H1 (cell line): ENCODE results near the gene CMPK2. TPM values are rescaled to one million over a fixed set of nuclear protein-coding genes. Genes with fewer than 3 reads are reported as not detected.

ENCODE experiments used
- CTCF ChIA-PET: fragments of 300-600 bp; sonication (Branson Sonifier 250); formaldehyde crosslinking; loops from one replicate; lab custom pipeline; 2021; ENCODE audit not compliant: partially characterized antibody; lab: Charles Lee
- POLR2A ChIA-PET: fragments of 300-600 bp; sonication (Branson Sonifier 250); formaldehyde crosslinking; loops from one replicate; lab custom pipeline; 2021; ENCODE audit warnings: inconsistent platforms; ENCODE audit not compliant: partially characterized antibody; lab: Charles Lee
- DNase-seq, 2 experiments: peaks; one replicate each; pipeline versions ENCODE4 v3.0.0 to v3.0.0-alpha.2; 2010 to 2022; ENCODE audit warnings: low spot score in 2 of 2, low read depth in 1 of 2, mixed read lengths in 1 of 2
- FAIRE-seq: peaks from 2 replicates; lab custom pipeline; 2011; peaks lifted over from hg19 to GRCh38; lab: Jason Lieb, UNC
- H2AFZ ChIP-seq: 2 replicates; pipeline ENCODE4 v1.8.1; 2012; ENCODE audit warnings: low read length, inconsistent platforms
- H2AK5ac ChIP-seq: 2 replicates; pipeline ENCODE4 v1.6.1; 2013; ENCODE audit warnings: low read depth, low read length
- H2BK120ac ChIP-seq: replicated peaks from 2 replicates; pipeline ENCODE3; 2013; ENCODE audit warnings: low read depth, low read length, inconsistent platforms
- H2BK12ac ChIP-seq: 2 replicates; pipeline ENCODE4 v1.6.1; 2013; ENCODE audit warnings: low read depth, low read length
- H2BK15ac ChIP-seq: 2 replicates; pipeline ENCODE4 v1.6.1; 2013; ENCODE audit warnings: low read length
- H2BK20ac ChIP-seq: 2 replicates; pipeline ENCODE4 v1.6.1; 2013; ENCODE audit warnings: low read length
- H2BK5ac ChIP-seq: 2 replicates; pipeline ENCODE4 v1.6.1; 2013; ENCODE audit warnings: low read depth, low read length
- H3K14ac ChIP-seq: 2 replicates; pipeline ENCODE4 v1.6.1; 2013; ENCODE audit warnings: inconsistent platforms; ENCODE audit not compliant: insufficient read length
- H3K18ac ChIP-seq: 2 replicates; pipeline ENCODE4 v1.6.1; 2013; ENCODE audit warnings: low read length; ENCODE audit errors: extremely low read depth
- H3K23ac ChIP-seq: 2 replicates; pipeline ENCODE4 v1.6.1; 2013; ENCODE audit warnings: inconsistent platforms; ENCODE audit not compliant: insufficient read length
- H3K23me2 ChIP-seq: 2 replicates; pipeline ENCODE4 v1.6.1; 2013; ENCODE audit warnings: low read depth, low read length
- H3K27ac ChIP-seq: 2 replicates; pipeline ENCODE4 v1.6.1; 2011; ENCODE audit warnings: low read depth, low read length, inconsistent platforms
- H3K27me3 ChIP-seq, 4 experiments: replicated peaks in 1 of 4; 1 replicate in 1 of 4; 2 replicates in 3 of 4; pipeline versions ENCODE4 v1.6.1 to v1.8.1; 2011 to 2013; ENCODE audit warnings: low read length in 3 of 4, mild to moderate bottlenecking in 3 of 4, inconsistent platforms in 2 of 4, mixed read lengths in 2 of 4, moderate library complexity in 1 of 4; ENCODE audit not compliant: control insufficient read depth in 3 of 4, insufficient read depth in 3 of 4; ENCODE audit errors: extremely low read depth in 1 of 4
- H3K36me3 ChIP-seq, 4 experiments: 2 replicates each; pipeline versions ENCODE4 v1.6.1 to v1.8.1; 2011 to 2013; ENCODE audit warnings: mild to moderate bottlenecking in 4 of 4, low read length in 3 of 4, moderate library complexity in 2 of 4, control low read depth in 1 of 4, inconsistent platforms in 1 of 4; ENCODE audit not compliant: insufficient read depth in 4 of 4, control insufficient read depth in 2 of 4
- H3K4ac ChIP-seq: replicated peaks from 2 replicates; pipeline ENCODE3; 2013; ENCODE audit warnings: low read length, low read depth, mixed read lengths, inconsistent platforms; ENCODE audit not compliant: insufficient read length
- H3K4me1 ChIP-seq, 4 experiments: replicated peaks in 1 of 4; 1 replicate in 1 of 4; 2 replicates in 3 of 4; pipeline versions ENCODE4 v1.6.1 to v1.8.1; 2011 to 2013; ENCODE audit warnings: low read length in 3 of 4, inconsistent platforms in 2 of 4, mixed read lengths in 1 of 4; ENCODE audit not compliant: insufficient read depth in 4 of 4, control insufficient read depth in 3 of 4
- H3K4me2 ChIP-seq, 2 experiments: 2 replicates each; pipeline versions ENCODE4 v1.6.1 to v1.8.1; 2011 to 2013; ENCODE audit warnings: low read depth in 2 of 2, low read length in 2 of 2, control low read depth in 1 of 2, inconsistent platforms in 1 of 2, mild to moderate bottlenecking in 1 of 2; ENCODE audit not compliant: insufficient read depth in 1 of 2
- H3K4me3 ChIP-seq, 4 experiments: fragments of 200-600, 300-600 bp in 1 of 4; sonication (generic), shearing (Covaris generic), sonication (Bioruptor Twin) in 1 of 4; 2 replicates each; pipeline versions ENCODE4 v1.5.1 to v1.8.1; 2011 to 2016; ENCODE audit warnings: low read length in 4 of 4, low read depth in 3 of 4, control low read depth in 2 of 4, inconsistent platforms in 2 of 4, mild to moderate bottlenecking in 2 of 4, mixed read lengths in 1 of 4, moderate library complexity in 1 of 4; ENCODE audit not compliant: insufficient read depth in 2 of 4; ENCODE audit errors: extremely low read depth in 1 of 4
- H3K56ac ChIP-seq: replicated peaks from 2 replicates; pipeline ENCODE3; 2013; ENCODE audit warnings: low read depth, mild to moderate bottlenecking, mixed read lengths, low read length, inconsistent platforms; ENCODE audit not compliant: insufficient read length
- H3K79me1 ChIP-seq: 2 replicates; pipeline ENCODE4 v1.6.1; 2013; ENCODE audit warnings: low read depth, low read length, control low read depth
- H3K79me2 ChIP-seq, 2 experiments: 2 replicates each; pipeline versions ENCODE4 v1.6.1 to v1.8.1; 2012 to 2013; ENCODE audit warnings: low read length in 2 of 2, mild to moderate bottlenecking in 2 of 2, inconsistent platforms in 1 of 2; ENCODE audit not compliant: insufficient read depth in 2 of 2, control insufficient read depth in 1 of 2
- H3K9ac ChIP-seq, 4 experiments: replicated peaks in 1 of 4; 1 replicate in 1 of 4; 2 replicates in 3 of 4; pipeline versions ENCODE4 v1.6.1 to v1.8.1; 2011 to 2013; ENCODE audit warnings: low read depth in 3 of 4, low read length in 3 of 4, control low read depth in 2 of 4, mild to moderate bottlenecking in 2 of 4, moderate library complexity in 2 of 4, inconsistent platforms in 1 of 4; ENCODE audit errors: extremely low read depth in 1 of 4
- H3K9me3 ChIP-seq, 2 experiments: 2 replicates each; pipeline versions ENCODE4 v1.6.1 to v1.8.1; 2012 to 2013; ENCODE audit warnings: mild to moderate bottlenecking in 2 of 2, moderate library complexity in 2 of 2, control low read depth in 1 of 2, inconsistent platforms in 1 of 2, low read depth in 1 of 2, low read length in 1 of 2, mixed read lengths in 1 of 2; ENCODE audit not compliant: insufficient read depth in 2 of 2
- H4K20me1 ChIP-seq, 2 experiments: replicated peaks in 1 of 2; 2 replicates each; pipeline versions ENCODE3 to v1.8.1; 2011 to 2013; ENCODE audit warnings: inconsistent platforms in 2 of 2, low read length in 2 of 2, mild to moderate bottlenecking in 1 of 2; ENCODE audit not compliant: insufficient read depth in 2 of 2, control insufficient read depth in 1 of 2
- H4K5ac ChIP-seq: 2 replicates; pipeline ENCODE4 v1.6.1; 2013; ENCODE audit warnings: low read length, low read depth, mixed read lengths, inconsistent platforms; ENCODE audit not compliant: insufficient read length
- H4K8ac ChIP-seq: 2 replicates; pipeline ENCODE4 v1.8.0; 2013; ENCODE audit warnings: mild to moderate bottlenecking, moderate library complexity, low read length, inconsistent platforms; ENCODE audit not compliant: insufficient read depth; ENCODE audit errors: extremely low read depth
- H4K91ac ChIP-seq: replicated peaks from 2 replicates; pipeline ENCODE3; 2013; ENCODE audit warnings: low read length, mixed read lengths, inconsistent platforms; ENCODE audit not compliant: insufficient read length
- CBX8 ChIP-seq: fragments of 300-800, 300-1000 bp; sonication (generic); IDR thresholded peaks from 2 replicates; pipeline ENCODE4 v1.7.1; 2016; ENCODE audit warnings: low read depth, low read length, borderline replicate concordance
- JUN ChIP-seq: IDR thresholded peaks from 2 replicates; pipeline ENCODE4 v1.6.1; 2011; ENCODE audit warnings: low read depth, mild to moderate bottlenecking, improper control_type of control experiment, low read length
- POU5F1 ChIP-seq: IDR thresholded peaks from 2 replicates; pipeline ENCODE4 v1.6.1; 2011; ENCODE audit warnings: low read depth, mild to moderate bottlenecking, low read length, moderate library complexity
- SIX5 ChIP-seq: IDR thresholded peaks from 2 replicates; pipeline ENCODE4 v1.6.1; 2011; ENCODE audit warnings: mild to moderate bottlenecking, low read depth, low read length
- WGBS, 2 experiments: shearing (Covaris generic) in 1 of 2; methylation state at CpG; one replicate each; pipeline versions ENCODE4 v1.1.6 to v1.1.7; 2013 to 2015; ENCODE audit warnings: low lambda C conversion rate in 2 of 2, mixed read lengths in 2 of 2, inconsistent platforms in 1 of 2, low coverage in 1 of 2, missing lambda C conversion rate in 1 of 2; ENCODE audit not compliant: insufficient replicate concordance in 2 of 2, insufficient coverage in 1 of 2, insufficient read length in 1 of 2; ENCODE audit errors: extremely low coverage in 1 of 2, missing lambda C conversion rate in 1 of 2; 5-methylcytosine and 5-hydroxymethylcytosine counted together
- polyA plus RNA-seq, 7 experiments: library from polyadenylated mRNA; depleted of rRNA in 3 of 7; stranded (reverse) in 5 of 7; unstranded in 2 of 7; fragments of >200 nt in 5 of 7; fragments of 200-250 nt in 2 of 7; gene quantifications; 1 replicate in 5 of 7; 2 replicates in 1 of 7; 4 replicates in 1 of 7; pipeline versions ENCODE4 v1.2.1 to v1.2.3, GENCODE V29; 2011 to 2013; ENCODE audit warnings: missing spikeins in 2 of 7, mixed read lengths in 2 of 7
- total RNA-seq: library from RNA; stranded (reverse); fragmentation: NEBNext Ultra II Directional; extraction: Animal tissue kit (Norgen Biotek cat#: 25700); gene quantifications from 2 replicates; pipeline ENCODE4 v1.2.1, GENCODE V29; 2021
- TF ChIP-seq, protein P1 (sequence below): IDR thresholded peaks from 2 replicates; pipeline ENCODE4 v1.6.1; 2012; ENCODE audit warnings: low read length, inconsistent platforms
- TF ChIP-seq, protein P2 (sequence below): IDR thresholded peaks from 2 replicates; pipeline ENCODE4 v1.6.1; 2011; ENCODE audit warnings: low read depth, mild to moderate bottlenecking, low read length; ENCODE audit not compliant: insufficient read depth

Gene CMPK2
- total and polyA plus RNA-seq, 2 of the 8 experiments (the other 6 are each of a cell fraction or from before 2014, with no cell fraction given): 0.28 to 0.53 TPM

DNA sequence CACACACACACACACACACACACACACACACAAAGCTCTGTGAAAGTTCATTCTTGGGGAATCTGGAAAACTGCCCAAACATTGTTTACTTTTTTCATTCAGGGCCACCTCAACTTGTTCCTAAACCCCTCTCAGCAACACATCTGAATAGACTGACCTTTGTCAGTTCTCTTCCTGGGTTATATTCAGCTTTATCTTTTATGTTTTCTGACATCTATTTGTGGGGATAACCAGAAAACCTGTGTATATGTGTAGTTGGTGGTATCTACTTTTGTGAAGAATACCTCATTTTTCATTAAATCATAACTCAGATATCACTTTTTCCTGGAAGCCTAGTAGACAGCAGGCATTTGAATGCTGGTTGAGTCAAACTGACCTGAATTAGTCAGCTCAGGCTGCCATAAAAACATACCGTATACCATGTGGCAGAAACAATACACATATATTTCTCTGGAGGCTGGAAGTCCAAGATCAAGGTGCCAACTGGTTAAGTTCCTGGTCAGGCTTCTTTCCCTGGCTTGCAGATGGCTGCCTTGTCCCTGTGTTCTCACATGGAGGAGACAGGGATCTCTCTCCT, 40.5 kb upstream of the CMPK2 start:
- Histone ChIP-seq H4K8ac (no peak overlapping the region), H3K56ac (no peak overlapping the region), H2AK5ac (no peak overlapping the region), H2BK20ac (no peak overlapping the region), H3K79me1 (no peaks in the 10 kb centered on the region), H4K5ac (no peak overlapping the region), H3K18ac (no peak overlapping the region), H2BK120ac (no peak overlapping the region), H3K4me2 (no peak overlapping the region)
- WGBS, 2 experiments: 86% methylated on average over 1 of the region's 1 CpG; no CpG with 5 or more reads in 1 of the 2 experiments
- CTCF ChIA-PET: interaction anchor here (0.8 to 11.8 kb wide), 6 partner anchors 10 to 138 kb away, joined by 3 to 94 read pairs (median 3); partner anchors contain the start of gene RNF144A
- no peak for FAIRE-seq
- TF ChIP-seq POU5F1 (no peak), CBX8 (no peak), JUN (no peak), SIX5 (no peak)
- TF ChIP-seq, protein P1, sequence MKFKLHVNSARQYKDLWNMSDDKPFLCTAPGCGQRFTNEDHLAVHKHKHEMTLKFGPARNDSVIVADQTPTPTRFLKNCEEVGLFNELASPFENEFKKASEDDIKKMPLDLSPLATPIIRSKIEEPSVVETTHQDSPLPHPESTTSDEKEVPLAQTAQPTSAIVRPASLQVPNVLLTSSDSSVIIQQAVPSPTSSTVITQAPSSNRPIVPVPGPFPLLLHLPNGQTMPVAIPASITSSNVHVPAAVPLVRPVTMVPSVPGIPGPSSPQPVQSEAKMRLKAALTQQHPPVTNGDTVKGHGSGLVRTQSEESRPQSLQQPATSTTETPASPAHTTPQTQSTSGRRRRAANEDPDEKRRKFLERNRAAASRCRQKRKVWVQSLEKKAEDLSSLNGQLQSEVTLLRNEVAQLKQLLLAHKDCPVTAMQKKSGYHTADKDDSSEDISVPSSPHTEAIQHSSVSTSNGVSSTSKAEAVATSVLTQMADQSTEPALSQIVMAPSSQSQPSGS: no peak
- TF ChIP-seq, protein P2, sequence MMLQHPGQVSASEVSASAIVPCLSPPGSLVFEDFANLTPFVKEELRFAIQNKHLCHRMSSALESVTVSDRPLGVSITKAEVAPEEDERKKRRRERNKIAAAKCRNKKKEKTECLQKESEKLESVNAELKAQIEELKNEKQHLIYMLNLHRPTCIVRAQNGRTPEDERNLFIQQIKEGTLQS: no peak
- TF ChIP-seq, all 59 proteins: peak for 0
- Histone ChIP-seq H3K9ac (no peak overlapping the region), H2AFZ (no peak overlapping the region), H4K20me1 (no peaks in the 10 kb centered on the region), H2BK5ac (no peak overlapping the region), H3K4me1 (no peaks in the 10 kb centered on the region), H2BK12ac (no peak overlapping the region), H2BK15ac (no peak overlapping the region), H3K79me2 (no peaks in the 10 kb centered on the region), H3K27me3 (no peaks in the 10 kb centered on the region), H3K4me3 (no peak overlapping the region), H3K23me2 (peaks cover 2% of the 10 kb centered on the region; the same call in 1 of the 2 replicates), H3K36me3 (no peaks in the 10 kb centered on the region), H3K4ac (no peak overlapping the region), H4K91ac (no peak overlapping the region), H3K23ac (no peak overlapping the region), H3K9me3 (no peaks in the 10 kb centered on the region), H3K14ac (no peak overlapping the region), H3K27ac (no peak overlapping the region)
- POLR2A ChIA-PET: no interaction called here
- no peak for DNase-seq
